Left renal cortex interstitium (tissue), 4 donors: ENCODE data around the gene CADM2. TPM values are rescaled to one million over a fixed set of nuclear protein-coding genes. Genes with fewer than 3 reads are reported as not detected.

ENCODE experiments used
- DNase-seq, 4 donors: peaks; one replicate each; pipeline ENCODE4 v3.0.0-alpha.2; 2013; ENCODE audit warnings: low read depth in 4 of 4, low spot score in 2 of 4, missing footprints in 1 of 4
- polyA plus RNA-seq, 4 donors: library from polyadenylated mRNA; unstranded; fragments of 120-200 nt; gene quantifications; one replicate each; pipeline ENCODE4 v1.2.1, GENCODE V29; 2013; ENCODE audit not compliant: insufficient read length in 4 of 4

CADM2 gene
- polyA plus RNA-seq, 4 donors: 0.72 to 0.84 (median 0.81) TPM

- DNase-seq: no peak
Observed at GRCh38 chr3:85535517-85535916, 576.7 kb downstream of the CADM2 start.

GRCh38 chr3:85539232-85539631, 580.4 kb downstream of the CADM2 start:
- no peak for DNase-seq

- no peak for DNase-seq
Observed at GRCh38 chr3:85554153-85554552, 595.4 kb downstream of the CADM2 start.

- no peak for DNase-seq
Observed at GRCh38 chr3:85560088-85560785, 601.4 kb downstream of the CADM2 start.

GRCh38 chr3:85567071-85567676, 608.4 kb downstream of the CADM2 start:
- no peak for DNase-seq

GRCh38 chr3:85570819-85571218, 612.0 kb downstream of the CADM2 start:
- no peak for DNase-seq

GRCh38 chr3:85571835-85572234, 613.0 kb downstream of the CADM2 start:
- DNase-seq: no peak

GRCh38 chr3:85572426-85572825, 613.6 kb downstream of the CADM2 start:
- no peak for DNase-seq

- no peak for DNase-seq
Observed at GRCh38 chr3:85572978-85573377, 614.2 kb downstream of the CADM2 start.

GRCh38 chr3:85574006-85574705, 615.4 kb downstream of the CADM2 start:
- no peak for DNase-seq

- peak in 2 of 4 donors; percentile 26 to 32 for DNase-seq
Observed at GRCh38 chr3:85576091-85576690, 617.4 kb downstream of the CADM2 start.

- DNase-seq: no peak
Observed at GRCh38 chr3:85576697-85577200, 618.0 kb downstream of the CADM2 start.

- no peak for DNase-seq
Observed at GRCh38 chr3:85584779-85585356, 626.1 kb downstream of the CADM2 start.

GRCh38 chr3:85586018-85586417, 627.2 kb downstream of the CADM2 start:
- DNase-seq: no peak

GRCh38 chr3:85589145-85589544, 630.4 kb downstream of the CADM2 start:
- DNase-seq: no peak

- DNase-seq: no peak
Observed at GRCh38 chr3:85591451-85591850, 632.7 kb downstream of the CADM2 start.

- no peak for DNase-seq
Observed at GRCh38 chr3:85592256-85592655, 633.5 kb downstream of the CADM2 start.

- no peak for DNase-seq
Observed at GRCh38 chr3:85594676-85595075, 635.9 kb downstream of the CADM2 start.

- no peak for DNase-seq
Observed at GRCh38 chr3:85603378-85603777, 644.6 kb downstream of the CADM2 start.

GRCh38 chr3:85604641-85605040, 645.9 kb downstream of the CADM2 start:
- DNase-seq: no peak

- DNase-seq: no peak
Observed at GRCh38 chr3:85605066-85605465, 646.3 kb downstream of the CADM2 start.
